Tongue (tissue), 2 donors: ENCODE data around the gene GRIN3A. TPM values are rescaled to one million over a fixed set of nuclear protein-coding genes. Genes with fewer than 3 reads are reported as not detected.
"Not testable (repeated sequence)": the region's sequence is repeated elsewhere in the genome, so short reads cannot be mapped to it uniquely, and the experiment has no call there.

Source experiments
- DNase-seq: peaks from one replicate; pipeline ENCODE4 v3.0.0-alpha.2; 2015
- total RNA-seq: library from RNA; depleted of rRNA; stranded (reverse); fragments of >200 nt; gene quantifications from one replicate; pipeline ENCODE4 v1.2.3, GENCODE V29; 2014

GRIN3A gene
- total RNA-seq, 1 donor from 2014 or later = 0.21 TPM

DNA sequence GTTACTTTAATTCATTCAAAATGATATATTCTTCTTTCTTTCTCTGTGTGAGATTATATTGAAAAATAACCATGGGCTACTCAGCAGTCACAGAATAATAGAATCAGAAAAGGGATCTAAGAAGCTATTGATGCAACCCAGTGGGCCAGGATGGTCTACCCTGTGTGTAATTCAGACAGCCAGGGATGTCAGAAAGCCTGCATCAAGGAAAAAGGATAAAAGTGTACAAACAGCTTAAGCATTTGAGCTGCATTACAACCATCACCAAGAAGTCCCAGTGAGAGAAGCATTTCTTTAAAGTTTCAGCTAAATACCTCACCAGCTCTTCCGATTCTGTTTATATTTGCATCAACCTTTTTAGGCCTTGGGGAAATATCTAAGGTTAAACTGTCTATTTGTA, 105.8 kb downstream of the GRIN3A start:
- no peak for DNase-seq

DNA sequence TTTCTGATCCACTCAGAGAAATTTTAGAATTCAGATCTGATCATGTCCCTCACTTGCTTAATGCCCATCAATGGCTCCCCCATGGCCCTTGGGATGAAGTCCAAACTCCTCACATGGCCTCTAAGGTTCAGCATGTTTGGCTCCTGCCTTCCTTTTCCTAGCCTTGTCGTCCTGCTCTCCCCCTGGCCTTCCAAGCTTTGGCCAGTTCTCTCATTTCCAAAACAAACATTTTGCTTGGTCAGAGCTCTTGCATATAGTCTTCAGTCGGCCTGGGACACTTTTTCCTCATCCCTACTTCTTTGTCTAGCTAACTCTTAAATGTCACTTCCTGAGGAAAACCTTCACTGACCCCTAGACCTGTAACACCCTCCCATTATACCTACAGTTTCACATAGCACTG, 106.6 kb downstream of the GRIN3A start:
- DNase-seq = no peak

DNA sequence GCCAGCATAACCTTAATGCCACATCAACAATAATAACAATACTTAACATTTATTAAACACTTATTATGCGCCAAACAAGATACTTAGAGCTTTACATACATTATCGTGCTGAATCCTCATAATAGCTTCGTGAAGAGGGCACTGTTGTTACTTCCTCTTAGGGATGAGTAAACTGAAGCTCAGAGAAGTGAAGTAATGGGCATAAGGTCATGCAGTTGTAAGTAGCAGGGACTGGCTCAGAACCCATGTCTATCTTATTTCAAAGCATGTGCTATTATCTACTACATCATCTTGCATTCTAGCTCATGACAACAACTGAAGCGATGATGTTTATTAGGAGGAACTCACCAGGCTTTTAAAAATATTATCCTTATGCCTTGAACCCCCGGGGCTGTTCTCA, 108.8 kb downstream of the GRIN3A start:
- DNase-seq = no peak

DNA sequence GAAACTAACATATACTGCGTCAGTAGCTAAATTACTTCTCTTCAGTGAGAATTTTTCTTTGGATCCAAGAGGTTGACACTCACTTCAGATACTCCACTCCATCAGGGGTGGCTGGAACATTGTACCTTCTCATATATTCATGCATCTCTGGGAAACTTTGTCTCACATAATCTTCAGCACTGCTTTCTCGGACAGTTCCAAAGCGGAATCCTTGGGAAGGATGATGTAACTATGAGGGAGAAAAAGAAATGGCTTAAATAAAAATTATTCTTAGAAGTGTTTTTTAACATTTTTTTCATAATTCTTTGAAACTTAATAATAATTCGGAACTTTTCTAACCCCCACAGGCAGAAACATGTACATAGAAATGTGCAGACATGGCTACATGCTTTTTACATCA, 110.3 kb downstream of the GRIN3A start:
- peak; percentile 51 for DNase-seq

DNA sequence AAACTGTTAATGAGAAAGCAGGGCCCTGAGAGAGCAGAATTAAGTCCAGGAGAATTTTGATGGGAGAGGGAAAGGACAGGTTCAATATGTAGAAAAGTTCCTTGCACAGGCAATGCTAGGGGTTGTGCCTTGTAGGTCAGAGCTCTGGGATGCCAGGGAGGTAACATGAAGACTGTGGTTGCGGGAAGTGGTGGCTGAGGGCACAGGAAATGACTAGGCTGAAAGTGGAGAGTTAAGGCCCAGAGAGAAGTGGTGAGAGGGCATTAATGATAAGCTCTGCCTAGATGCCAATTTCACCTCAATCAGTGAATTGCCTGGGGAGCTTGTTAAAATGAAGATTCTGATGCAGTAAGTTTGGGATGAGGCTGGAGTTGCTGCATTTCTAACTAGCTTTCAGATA, 112.2 kb downstream of the GRIN3A start:
- no peak for DNase-seq

DNA sequence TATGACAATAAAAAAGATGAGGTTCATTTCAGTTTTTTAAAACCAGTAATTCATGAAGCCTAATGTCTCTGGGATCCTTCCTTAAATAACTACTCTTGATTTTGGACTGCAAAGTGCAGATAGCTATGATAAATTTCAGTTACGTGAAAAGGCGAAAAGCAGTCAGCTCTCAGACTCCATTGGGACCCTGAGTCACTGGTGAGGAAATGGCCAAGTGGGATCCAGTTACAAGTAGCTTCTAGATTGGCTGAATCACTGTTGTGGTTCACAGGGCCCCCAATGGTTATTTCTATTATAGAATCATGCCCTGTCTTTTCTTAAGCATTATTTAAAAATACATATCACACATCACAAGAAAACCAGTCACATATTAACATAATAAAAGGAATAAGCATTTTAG, 112.6 kb downstream of the GRIN3A start:
- no peak for DNase-seq

DNA sequence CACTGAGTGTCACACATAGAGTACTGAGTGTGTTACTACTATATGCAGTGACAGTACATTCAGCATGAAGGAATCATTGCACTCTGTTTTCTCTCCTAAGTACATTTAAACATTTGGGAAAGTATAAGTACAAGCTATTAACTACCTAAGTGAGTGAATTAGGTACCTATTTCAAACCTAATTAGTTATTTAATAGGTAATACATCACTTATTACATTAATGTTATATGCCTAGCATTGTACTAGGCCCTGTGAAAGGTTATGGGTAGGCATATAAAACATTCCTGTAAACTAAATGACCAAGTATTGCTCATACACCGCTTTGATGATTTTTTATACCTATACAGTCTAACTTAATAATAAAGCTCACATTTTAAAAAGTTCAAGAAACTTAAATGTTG, 118.0 kb downstream of the GRIN3A start:
- no peak for DNase-seq

DNA sequence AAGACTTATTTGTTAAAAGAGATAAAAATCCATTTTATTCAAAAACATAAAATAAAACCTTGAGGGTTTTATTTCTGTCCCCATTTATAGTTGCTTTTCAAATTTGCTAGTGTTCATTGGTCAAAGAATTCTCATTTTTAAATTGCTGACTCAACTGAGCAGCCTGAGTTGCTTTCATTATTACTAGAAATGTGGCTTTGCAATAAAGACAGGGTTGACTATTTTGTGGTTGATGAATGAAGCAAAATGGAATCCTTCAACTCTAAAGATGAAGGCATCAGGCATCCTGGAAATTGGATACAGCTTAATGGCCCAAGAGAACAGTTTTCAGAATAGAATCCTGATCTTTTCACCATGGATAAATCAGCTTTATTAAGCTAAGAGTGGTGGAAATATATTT, 119.7 kb downstream of the GRIN3A start:
- DNase-seq = no peak

DNA sequence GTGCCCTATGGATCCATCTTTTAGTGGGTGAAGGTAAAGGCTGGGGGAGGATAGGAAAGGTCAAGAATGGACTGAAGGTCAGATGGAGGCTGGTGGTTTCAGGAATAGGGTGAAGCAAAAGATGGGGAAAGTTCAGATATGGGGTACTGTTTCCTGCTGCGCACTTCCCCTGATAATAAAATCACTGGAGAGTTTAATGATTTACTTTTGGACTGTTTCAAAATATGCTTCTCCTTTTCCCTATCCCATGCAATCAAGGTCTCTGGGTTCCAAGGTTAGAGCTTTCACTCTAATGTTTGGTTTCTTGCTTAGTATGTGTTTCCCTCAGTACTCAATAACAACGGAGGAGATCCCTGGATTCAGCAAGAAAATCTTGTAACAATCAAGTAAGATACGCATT, 132.9 kb downstream of the GRIN3A start:
- DNase-seq = no peak

DNA sequence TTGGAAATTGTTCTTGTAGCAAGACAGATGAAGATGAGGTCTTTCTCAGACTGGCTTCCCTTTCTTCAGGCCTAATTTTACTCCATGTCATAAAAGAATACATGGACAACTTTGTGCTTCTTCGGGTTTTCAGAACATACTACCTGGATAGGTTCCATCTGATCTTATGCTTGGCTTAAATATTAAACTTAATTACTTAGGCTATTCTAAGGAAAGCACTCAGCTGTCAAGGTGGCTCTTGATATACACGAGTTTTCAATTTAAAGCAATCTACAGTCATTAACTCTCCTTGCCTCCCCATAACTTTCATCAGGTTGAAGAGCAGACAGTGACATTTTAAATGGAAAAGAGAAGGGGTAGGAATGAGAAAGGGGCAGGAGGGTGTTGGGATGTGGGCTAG, 134.2 kb downstream of the GRIN3A start:
- DNase-seq = no peak

DNA sequence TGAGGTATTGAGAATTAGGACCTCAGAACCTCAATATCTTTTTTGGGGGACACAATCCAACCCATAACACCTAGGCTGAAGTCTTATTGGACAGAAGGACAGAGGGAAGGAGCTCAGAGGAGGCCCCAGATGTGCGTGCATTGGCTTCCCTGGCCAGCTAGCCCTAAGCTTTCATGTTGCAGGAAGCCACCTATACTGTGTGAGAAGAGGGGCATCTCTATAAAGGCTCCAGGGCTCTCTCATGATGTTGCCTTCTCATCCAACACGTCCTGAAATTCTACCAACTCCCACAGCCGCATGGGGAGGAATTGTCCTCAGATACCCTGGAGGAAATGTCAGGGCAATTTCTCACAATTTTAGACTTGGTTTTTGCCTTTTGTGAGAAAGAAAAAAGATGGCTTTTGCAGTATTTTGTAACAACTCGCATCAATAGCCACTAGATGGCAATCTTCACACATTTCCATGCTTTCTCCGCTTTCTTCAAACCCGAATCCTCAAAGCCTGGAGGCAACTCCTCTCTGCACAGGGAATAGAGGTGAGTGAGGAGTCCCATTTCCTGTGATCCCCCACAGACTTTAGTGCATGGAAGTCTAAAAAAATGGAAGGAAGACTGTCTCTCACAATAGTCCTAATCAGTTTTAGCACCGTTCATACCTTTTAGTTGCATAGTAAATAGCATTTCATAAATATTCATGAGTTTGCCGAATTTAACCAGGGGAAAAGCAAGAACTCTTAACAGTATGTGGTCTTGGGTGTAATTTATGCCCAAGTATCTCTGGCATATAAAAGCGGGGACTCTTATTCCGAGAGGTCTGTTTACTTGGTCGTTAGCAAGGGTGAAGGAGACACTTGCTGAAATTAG, 136.3 kb downstream of the GRIN3A start:
- DNase-seq = peak; percentile 77

DNA sequence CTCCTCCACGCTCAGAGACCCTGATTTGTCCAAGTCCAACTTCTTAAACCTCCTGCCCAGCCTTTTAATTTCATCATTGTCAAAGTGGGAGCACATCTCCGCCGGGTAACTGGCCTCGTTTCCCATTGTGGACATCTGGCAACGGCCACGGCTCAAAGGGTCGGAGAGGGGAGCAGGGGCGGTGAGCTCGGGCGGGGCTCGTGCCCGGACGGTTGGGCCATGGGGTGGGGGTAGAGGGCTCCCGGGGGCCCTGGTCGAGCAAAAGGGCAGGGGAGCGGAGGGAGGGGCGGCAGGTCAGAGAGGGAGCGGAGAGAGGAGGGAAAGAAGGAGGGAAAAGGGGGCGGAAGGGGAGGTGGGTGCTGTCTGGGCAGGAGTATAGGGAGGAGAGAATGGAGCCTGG, 143.7 kb downstream of the GRIN3A start, which contains the start of gene PPP3R2:
TSS of gene PPP3R2 (minus strand) at position 174 of the 400 bp plus-strand sequence. CDS start at position 126, 48 bp downstream.
- no peak for DNase-seq

DNA sequence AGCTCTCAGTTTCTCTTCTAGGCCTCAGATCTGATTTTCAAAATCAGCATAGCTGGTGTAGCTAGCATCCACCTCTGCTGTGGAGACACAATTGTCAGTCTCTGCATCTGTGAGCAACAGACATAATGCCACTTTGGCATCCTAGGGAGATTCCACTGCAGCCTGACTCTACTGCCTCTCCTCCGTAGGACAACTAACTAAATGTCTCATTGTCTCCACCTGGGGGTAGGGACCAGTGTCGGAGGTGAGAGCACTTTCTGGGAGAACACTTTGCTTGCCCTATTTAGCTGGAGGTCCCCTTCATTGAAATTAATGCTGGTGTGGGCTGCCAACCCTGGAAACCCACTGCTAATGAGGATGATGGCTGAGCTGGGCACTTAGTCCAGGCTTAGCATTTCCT, 145.1 kb downstream of the GRIN3A start:
- DNase-seq = no peak

DNA sequence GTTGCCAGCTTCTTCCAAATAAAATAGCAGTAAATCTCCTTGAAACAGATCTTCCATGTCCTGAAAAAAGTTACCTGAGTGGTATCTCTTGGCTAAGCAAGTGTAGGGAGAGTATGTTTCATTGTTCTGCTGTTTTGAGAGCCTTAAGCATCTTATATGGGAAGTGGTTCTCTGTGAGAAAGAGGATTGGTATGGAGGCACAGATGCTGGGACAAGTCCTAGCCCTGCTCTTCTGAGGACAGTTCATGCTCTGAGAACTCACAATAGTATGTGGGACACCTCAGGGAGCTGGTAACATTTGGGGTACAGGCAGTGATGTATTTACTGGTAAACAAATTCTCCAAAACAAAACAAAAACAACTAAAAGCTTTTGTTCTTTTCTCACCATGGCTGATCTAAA, 145.7 kb downstream of the GRIN3A start:
- DNase-seq = no peak

DNA sequence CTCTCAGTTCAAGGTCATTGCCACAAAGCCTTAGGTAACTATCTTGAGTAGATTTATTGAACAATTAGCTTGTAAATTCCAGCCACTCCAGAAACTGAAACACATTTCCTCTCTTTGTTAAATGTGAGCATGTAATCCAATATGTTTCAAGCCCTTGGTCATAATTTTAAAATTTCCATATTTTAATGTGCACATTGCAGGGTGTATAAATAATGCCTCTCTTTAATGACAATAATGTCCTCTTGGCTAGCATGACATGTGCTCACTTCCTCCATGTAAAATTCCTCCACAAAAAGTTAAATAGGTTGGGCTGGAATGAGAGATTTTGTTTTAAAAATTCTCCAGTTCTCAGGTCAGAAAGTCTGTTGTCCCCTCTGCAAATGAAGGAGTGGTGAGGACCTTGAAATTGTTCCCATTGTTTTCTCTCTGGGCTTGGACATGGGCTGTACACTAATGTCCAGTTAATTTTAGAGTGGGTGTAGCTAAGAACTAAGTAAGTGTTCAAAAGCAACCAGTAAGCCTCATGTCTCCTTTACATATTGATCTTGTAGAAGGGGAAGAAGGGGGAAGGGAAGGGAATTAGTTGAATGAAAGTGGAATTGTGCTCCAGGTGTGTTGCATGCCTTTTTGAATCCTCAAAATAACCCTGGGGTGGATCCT, 146.5 kb downstream of the GRIN3A start:
- no peak for DNase-seq

DNA sequence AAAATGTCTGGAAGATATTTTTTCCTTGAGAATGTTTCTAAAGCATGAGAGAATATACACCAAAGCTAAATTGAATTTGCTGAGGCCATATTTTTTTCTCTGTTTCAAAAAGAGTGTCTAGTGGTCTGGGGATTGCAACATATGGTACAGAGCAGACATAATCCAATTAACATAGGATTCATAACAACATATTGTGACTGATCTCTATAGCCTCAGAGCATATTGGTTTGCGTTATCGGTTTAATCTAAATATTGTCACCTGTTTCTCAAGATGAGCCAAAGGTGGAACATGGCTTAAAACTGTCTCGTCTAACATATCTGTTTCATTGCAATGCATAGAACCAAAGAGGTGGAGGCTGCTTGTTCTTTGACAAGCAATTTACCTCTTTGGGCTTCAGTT, 147.5 kb downstream of the GRIN3A start:
- no peak for DNase-seq

DNA sequence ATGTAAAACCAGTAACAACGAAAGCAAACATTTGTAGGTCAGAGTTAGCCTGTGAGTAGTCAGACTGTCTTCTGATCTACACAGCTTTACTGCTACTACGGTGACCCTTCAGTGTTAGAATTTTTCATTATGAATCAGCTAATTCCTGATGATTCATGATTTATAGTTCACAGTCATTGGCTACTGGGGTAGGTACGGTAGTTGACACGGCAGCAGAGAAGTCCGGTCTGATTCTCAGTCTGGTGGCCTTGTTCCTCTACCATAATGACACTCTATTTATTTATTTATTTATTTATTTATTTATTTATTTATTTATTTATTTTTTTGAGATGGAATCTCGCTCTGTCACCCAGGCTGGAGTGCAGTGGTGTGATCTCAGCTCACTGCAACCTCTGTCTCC, 148.4 kb downstream of the GRIN3A start:
- not testable (repeated sequence) for DNase-seq

DNA sequence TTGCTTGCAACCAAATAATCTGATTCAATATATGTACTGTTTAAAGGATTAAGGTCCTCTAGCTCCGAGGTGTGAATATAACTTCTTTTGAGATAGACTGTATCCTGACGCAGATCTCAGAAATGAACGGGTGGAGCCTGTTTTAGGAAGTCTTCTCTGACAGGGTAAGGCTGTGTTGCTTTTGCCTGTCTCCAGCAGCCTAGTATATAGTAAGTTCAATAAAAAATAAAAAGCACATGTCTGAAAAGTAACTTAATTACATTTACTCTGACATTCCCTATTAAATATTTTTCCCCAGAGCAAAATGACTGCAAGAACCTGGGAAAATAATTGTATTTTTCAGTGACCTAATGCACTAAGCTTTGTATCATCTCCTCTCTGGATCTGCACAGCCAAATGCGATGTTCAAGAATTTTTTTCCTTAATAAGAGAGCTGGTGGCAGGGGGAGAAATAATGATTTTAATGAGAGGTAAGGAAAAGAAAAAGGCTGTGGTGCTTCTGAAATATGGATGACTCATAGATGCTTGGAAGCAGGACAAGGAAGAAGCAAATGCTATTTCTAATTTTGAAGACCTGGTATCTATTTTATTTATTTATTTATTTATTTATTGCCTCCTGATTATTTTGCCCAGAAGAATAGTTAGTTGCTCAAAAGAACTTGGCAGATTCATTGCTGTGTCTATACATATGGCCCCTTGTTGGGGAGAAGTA, 151.0 kb downstream of the GRIN3A start:
- DNase-seq = no peak

DNA sequence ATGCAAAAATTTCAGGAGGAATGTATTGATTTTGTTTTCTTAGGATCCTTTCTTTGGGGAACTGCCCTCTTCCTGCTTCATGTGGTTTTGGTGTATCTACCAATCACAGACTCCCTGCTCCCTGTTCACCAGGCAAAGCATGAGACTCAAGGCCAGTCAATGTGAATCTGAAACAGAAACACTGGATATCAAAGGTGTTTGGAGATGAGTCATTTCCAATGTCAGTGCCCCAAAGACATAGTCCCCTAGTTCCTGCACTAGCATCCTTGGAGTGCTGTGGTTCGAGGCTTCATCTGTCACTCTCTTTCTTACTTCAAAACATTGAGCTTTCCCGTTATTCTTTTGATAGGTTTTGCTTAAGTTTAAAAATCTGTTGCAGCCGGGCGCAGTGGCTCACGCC, 151.8 kb downstream of the GRIN3A start:
- no peak for DNase-seq

DNA sequence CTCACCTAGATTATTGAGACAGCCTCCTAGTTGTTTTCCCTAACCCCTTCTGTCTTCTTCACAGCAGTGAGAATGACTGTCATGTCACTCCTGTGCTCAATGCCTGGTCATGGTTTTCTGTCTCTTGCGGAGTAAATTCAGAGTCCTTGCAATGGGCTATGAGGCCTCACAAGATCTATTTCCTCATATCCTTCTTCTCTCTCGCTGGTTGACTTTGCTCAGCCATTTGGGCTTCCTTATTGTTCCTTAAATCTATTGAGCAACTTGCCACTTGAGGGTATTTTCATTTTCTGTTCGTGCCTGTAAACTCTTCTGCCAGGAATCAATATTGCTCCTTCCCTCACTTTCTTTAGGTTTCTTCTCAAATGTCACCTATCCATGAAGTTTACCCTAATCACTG, 152.7 kb downstream of the GRIN3A start:
- no peak for DNase-seq

DNA sequence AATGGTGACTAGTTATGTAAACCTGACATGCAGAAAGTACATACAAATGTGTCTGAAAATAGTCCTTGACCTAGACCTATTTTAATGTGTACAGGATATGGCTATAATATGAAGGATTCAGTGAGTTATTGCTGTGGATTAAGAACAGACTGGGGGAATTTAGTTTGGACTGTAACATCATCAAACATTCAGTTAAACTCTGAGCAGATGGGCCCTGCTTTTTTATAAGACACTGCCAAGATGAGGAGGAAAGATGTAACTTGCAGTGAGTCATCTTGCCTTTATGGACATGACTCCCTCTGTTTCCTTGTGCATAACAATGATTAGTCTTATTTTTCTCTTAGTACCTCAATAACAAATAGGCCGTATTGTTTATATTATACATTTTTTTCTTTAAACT, 155.9 kb downstream of the GRIN3A start:
- DNase-seq = peak; percentile 38

DNA sequence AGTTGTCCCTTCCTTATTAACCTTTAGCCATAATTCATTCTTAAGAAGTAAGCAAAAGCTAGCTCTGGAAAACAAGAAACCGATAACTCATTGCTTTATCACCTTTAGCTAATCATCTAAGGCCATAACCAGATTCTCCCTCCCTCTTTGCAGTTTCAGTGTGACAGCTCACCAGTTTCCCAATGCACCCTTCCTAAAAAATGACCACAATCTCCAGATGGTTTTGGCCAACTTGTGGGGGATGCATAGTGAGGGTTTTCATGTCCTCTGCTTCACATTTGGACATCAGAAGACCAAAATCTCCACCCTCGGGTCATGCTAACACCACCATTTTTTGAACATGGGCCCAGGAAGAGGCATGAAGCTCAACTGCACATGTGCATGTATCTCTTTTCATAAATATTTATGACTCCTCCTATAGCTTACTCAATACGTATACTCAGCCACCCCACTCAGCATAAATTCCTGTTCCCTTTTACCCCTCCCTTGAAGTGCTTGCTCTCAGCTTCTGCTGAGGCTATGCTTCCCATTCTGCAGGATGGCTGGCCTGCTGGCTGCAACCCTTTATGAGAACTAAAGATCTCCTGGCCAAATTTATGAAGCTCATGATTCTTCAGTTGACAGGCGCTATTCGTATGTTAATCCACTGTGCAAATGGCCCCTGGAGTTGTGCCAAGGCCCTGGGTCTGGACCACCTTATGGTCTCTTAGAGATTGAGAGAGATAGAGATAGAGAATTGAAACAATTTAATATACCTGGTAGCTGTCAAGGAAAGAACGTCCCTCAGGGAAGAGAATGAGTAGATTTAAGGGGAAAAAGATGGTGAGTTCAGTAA, 158.5 kb downstream of the GRIN3A start:
- DNase-seq = no peak
